OCI-LY7 (cell line): Measurements from ENCODE around the gene BRICD5. TPM values are rescaled to one million over a fixed set of nuclear protein-coding genes. Genes with fewer than 3 reads are reported as not detected.

ENCODE experiments used
- BruUV-seq: library from RNA; stranded (reverse); fragments of 400-500 nt; replicated peaks from 2 replicates; lab custom pipeline; 2021; lab: Mats Ljungman, UMichigan
- CTCF ChIA-PET: fragments of 300-600 bp; sonication (Branson Sonifier 250); formaldehyde crosslinking; loops from one replicate; lab custom pipeline; 2022; ENCODE audit warnings: antibody characterized with exemption; ENCODE audit not compliant: unreplicated experiment; lab: Charles Lee
- POLR2A ChIA-PET: fragments of 300-600 bp; sonication (Branson Sonifier 250); formaldehyde crosslinking; loops from one replicate; lab custom pipeline; 2022; ENCODE audit warnings: antibody characterized with exemption; lab: Charles Lee
- DNase-seq: peaks from one replicate; pipeline ENCODE4 v3.0.0-alpha.2; 2015; ENCODE audit warnings: low spot score
- H2AFZ ChIP-seq: fragments of 200-600 bp; sonication (generic), shearing (Covaris generic); 2 replicates; pipeline ENCODE4 v1.6.1; 2014; ENCODE audit warnings: mild to moderate bottlenecking, antibody characterized with exemption, low read length, moderate library complexity
- H3K27ac ChIP-seq: fragments of 200-600 bp; sonication (generic); 2 replicates; pipeline ENCODE4 v1.5.1; 2014; ENCODE audit warnings: mixed run types, low read depth, mild to moderate bottlenecking, moderate library complexity, low read length, inconsistent platforms; ENCODE audit not compliant: poor library complexity, severe bottlenecking
- H3K36me3 ChIP-seq: fragments of 200-600 bp; sonication (generic); 2 replicates; pipeline ENCODE4 v1.6.1; 2014; ENCODE audit warnings: mild to moderate bottlenecking, antibody characterized with exemption, low read length, moderate library complexity, mixed read lengths; ENCODE audit not compliant: insufficient read depth
- H3K4me1 ChIP-seq: fragments of 200-600 bp; sonication (generic); 2 replicates; pipeline ENCODE4 v1.5.1; 2014; ENCODE audit warnings: mild to moderate bottlenecking, low read length; ENCODE audit not compliant: insufficient read depth, poor library complexity, severe bottlenecking
- H3K4me2 ChIP-seq: fragments of 200-600 bp; sonication (generic); 2 replicates; pipeline ENCODE4 v1.6.1; 2014; ENCODE audit warnings: mild to moderate bottlenecking, low read length
- H3K4me3 ChIP-seq: fragments of 200-600 bp; sonication (generic); 2 replicates; pipeline ENCODE4 v1.5.1; 2014; ENCODE audit warnings: mild to moderate bottlenecking, low read depth, low read length; ENCODE audit not compliant: poor library complexity, severe bottlenecking
- H3K79me2 ChIP-seq: fragments of 200-600 bp; sonication (generic); 2 replicates; pipeline ENCODE4 v1.6.1; 2016; ENCODE audit warnings: low read depth, mild to moderate bottlenecking, low read length, moderate library complexity, mixed read lengths; ENCODE audit not compliant: insufficient read depth
- H3K9me2 ChIP-seq: fragments of 200-600 bp; sonication (generic); 2 replicates; pipeline ENCODE4 v1.6.1; 2016; ENCODE audit warnings: mild to moderate bottlenecking, low read length, mixed read lengths; ENCODE audit not compliant: insufficient read depth
- H3K9me3 ChIP-seq: fragments of 200-600 bp; sonication (generic); 2 replicates; pipeline ENCODE4 v1.6.1; 2014; ENCODE audit warnings: mild to moderate bottlenecking, mixed run types, low read length, mixed read lengths
- H4K20me1 ChIP-seq: fragments of 200-600 bp; sonication (generic); 2 replicates; pipeline ENCODE4 v1.6.1; 2014; ENCODE audit warnings: mild to moderate bottlenecking, antibody characterized with exemption, low read length, moderate library complexity, mixed read lengths; ENCODE audit not compliant: insufficient read depth
- CTCF ChIP-seq: fragments of 200-600 bp; sonication (generic); conservative IDR thresholded peaks from 2 replicates; pipeline ENCODE4 v1.5.1; 2014; ENCODE audit warnings: mild to moderate bottlenecking, antibody characterized with exemption, low read length, moderate library complexity, mixed read lengths
- EZH2phosphoT487 ChIP-seq: fragments of 200-600 bp; sonication (generic); IDR thresholded peaks from 2 replicates; pipeline ENCODE4 v1.6.1; 2018; ENCODE audit warnings: low read depth, borderline replicate concordance, mild to moderate bottlenecking, mixed run types, antibody characterized with exemption, low read length, moderate library complexity, mixed read lengths
- intact Hi-C: fragments of 100-400 bp; cut with micrococcal nuclease; formaldehyde crosslinking; loops from one replicate; pipeline ENCODE4 v1.10.0; 2022; ENCODE audit not compliant: unreplicated experiment
- total RNA-seq, 2 experiments: library from RNA; depleted of rRNA in 1 of 2; stranded (reverse); fragments of >200 nt in 1 of 2; shearing (Covaris generic) in 1 of 2; gene quantifications; 2 replicates each; pipeline ENCODE4 v1.2.3, GENCODE V29; 2014 to 2022

The BRICD5 gene
- total RNA-seq, 2 experiments from 2014 or later, result 30.4 to 31.7 TPM

DNA sequence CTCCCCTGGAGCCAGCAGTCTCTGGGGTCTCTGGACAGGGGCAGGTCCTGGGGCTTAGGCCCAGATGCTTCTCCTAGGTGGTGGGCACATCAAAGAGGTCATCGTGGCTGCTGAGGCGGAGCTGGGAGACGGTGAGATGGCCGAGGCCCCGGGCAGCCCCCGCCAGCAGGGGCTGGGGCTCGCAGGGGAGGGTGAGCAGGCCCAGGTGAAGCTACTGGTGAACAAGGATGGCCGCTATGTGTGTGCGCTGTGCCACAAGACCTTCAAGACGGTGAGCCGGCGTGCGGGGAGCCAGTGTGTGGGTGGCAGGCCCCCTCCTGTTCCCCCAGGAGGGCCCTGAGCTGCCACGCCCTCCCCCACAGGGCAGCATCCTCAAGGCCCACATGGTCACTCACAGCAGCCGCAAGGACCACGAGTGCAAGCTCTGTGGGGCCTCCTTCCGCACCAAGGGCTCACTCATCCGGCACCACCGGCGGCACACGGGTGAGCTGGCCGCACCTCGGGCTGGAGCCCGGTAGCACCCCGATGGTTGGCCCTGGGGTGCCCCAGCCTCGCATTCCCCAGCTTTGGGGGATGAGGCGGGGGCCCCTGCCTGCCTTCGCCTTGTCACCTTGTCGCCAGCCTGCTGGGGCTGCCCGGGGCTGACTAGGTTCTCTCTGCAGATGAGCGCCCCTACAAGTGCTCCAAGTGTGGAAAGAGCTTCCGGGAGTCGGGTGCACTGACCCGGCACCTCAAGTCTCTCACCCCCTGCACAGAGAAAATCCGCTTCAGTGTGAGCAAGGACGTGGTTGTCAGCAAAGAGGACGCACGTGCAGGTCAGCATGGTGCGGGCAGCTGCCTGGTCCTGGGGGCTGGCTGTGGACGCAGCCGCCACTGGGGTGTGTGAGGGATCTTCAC is 21.7 kb upstream of the BRICD5 start:
- no peak for DNase-seq
- H3K36me3 ChIP-seq, result peaks cover 76% of the 10 kb centered on the region

GRCh38 chr16:2231016-2231931 is 20.6 kb upstream of the BRICD5 start:
- no peaks in the 10 kb centered on the region for H3K9me3 ChIP-seq

More for the DNA sequence above, 21.7 kb upstream of the BRICD5 start:
- TF ChIP-seq CTCF (no peak), EZH2phosphoT487 (no peak)
- Histone ChIP-seq H4K20me1 (no peaks in the 10 kb centered on the region), H3K9me2 (no peaks in the 10 kb centered on the region), H2AFZ (no peak overlapping the region), H3K9me3 (no peaks in the 10 kb centered on the region), H3K79me2 (no peaks in the 10 kb centered on the region), H3K4me2 (no peak overlapping the region), H3K27ac (no peak overlapping the region), H3K4me1 (no peaks in the 10 kb centered on the region), H3K4me3 (no peak overlapping the region)
- ChIA-PET POLR2A (no interaction called here), CTCF (no interaction called here)
- intact Hi-C loops, result no loop called here
- no TSS peak for BruUV-seq

More at GRCh38 chr16:2231016-2231931, 20.6 kb upstream of the BRICD5 start:
- H3K36me3 ChIP-seq, result peaks cover 75% of the 10 kb centered on the region
- H4K20me1 ChIP-seq, result no peaks in the 10 kb centered on the region
- DNase-seq, result no peak
- TF ChIP-seq CTCF (no peak), EZH2phosphoT487 (no peak)
- POLR2A ChIA-PET, result no interaction called here
- peaks cover 5% of the 10 kb centered on the region; the same call in 1 of the 2 replicates for H3K79me2 ChIP-seq
- no TSS peak for BruUV-seq
- CTCF ChIA-PET, result interaction anchor here (0.5 kb wide), 1 partner anchor 175 kb away, joined by 3 read pairs; no protein-coding TSS in a partner anchor
- no peaks in the 10 kb centered on the region for H3K9me2 ChIP-seq
- intact Hi-C loops, result no loop called here
- H3K4me3 ChIP-seq, result no peak overlapping the region
- H2AFZ ChIP-seq, result no peak overlapping the region
- no peak overlapping the region for H3K27ac ChIP-seq
- H3K4me2 ChIP-seq, result no peak overlapping the region
- H3K4me1 ChIP-seq, result no peaks in the 10 kb centered on the region
